Uterus (tissue), 2 donors: ENCODE measurements around the gene FHOD1.

Source experiments
- CTCF ChIP-seq, 4 experiments: fragments of 200-600 bp in 2 of 4; fragments of 450-650 bp in 2 of 4; sonication (generic) in 2 of 4; IDR thresholded peaks; one replicate each; pipeline ENCODE4 v1.5.1; 2016 to 2019; ENCODE audit warnings: antibody characterized with exemption in 4 of 4, mild to moderate bottlenecking in 2 of 4, moderate library complexity in 1 of 4
- POLR2A ChIP-seq, 2 donors: fragments of 450-650 bp; IDR thresholded peaks; one replicate each; pipeline ENCODE4 v1.6.1; 2016; ENCODE audit warnings: antibody characterized with exemption in 2 of 2, mild to moderate bottlenecking in 1 of 2, moderate library complexity in 1 of 2

GRCh38 chr16:67195676-67196075, 51.6 kb downstream of the FHOD1 start:
- TF ChIP-seq CTCF (IDR thresholded peaks at IDR 0.05) = no peak
- no peak for TF ChIP-seq POLR2A (IDR thresholded peaks at IDR 0.05)
